HFFc6 (cell line): ENCODE measurements around the gene COX8A. TPM values are rescaled to one million over a fixed set of nuclear protein-coding genes. Genes with fewer than 3 reads are reported as not detected.

Source experiments
- DNase-seq: peaks from one replicate; pipeline ENCODE4 v3.0.0-alpha.2; 2018
- H3K27ac Mint-ChIP-seq: 2 replicates; pipeline ENCODE4 v1.8.0; 2020; ENCODE audit warnings: mild to moderate bottlenecking, mixed read lengths
- H3K27me3 Mint-ChIP-seq: 2 replicates; pipeline ENCODE4 v1.8.0; 2021; ENCODE audit warnings: mild to moderate bottlenecking, moderate library complexity, mixed read lengths; ENCODE audit not compliant: insufficient read depth
- H3K36me3 Mint-ChIP-seq: 2 replicates; pipeline ENCODE4 v1.8.0; 2021; ENCODE audit warnings: low read depth, mixed read lengths
- H3K4me1 Mint-ChIP-seq: 2 replicates; pipeline ENCODE4 v1.8.0; 2020; ENCODE audit warnings: low read depth, mixed read lengths
- H3K4me3 Mint-ChIP-seq: 2 replicates; pipeline ENCODE4 v1.8.0; 2020; ENCODE audit warnings: mild to moderate bottlenecking, moderate library complexity, mixed read lengths
- H3K9me3 Mint-ChIP-seq: 2 replicates; pipeline ENCODE4 v1.8.0; 2020; ENCODE audit warnings: mild to moderate bottlenecking, mixed read lengths
- total RNA-seq, 6 experiments: library from RNA; stranded (reverse); fragmentation: NEBNext Ultra II Directional; extraction: Animal tissue kit (Norgen Biotek cat#: 25700); gene quantifications; 2 replicates in 1 of 6; 3 replicates in 5 of 6; pipeline ENCODE4 v1.2.3, GENCODE V29; 2021
- TF ChIP-seq, protein P1 (sequence below): fragments of 200-600 bp; sonication (generic); IDR thresholded peaks from 2 replicates; pipeline ENCODE4 v1.5.0; 2021; ENCODE audit warnings: antibody characterized with exemption, mild to moderate bottlenecking

COX8A gene
- total RNA-seq, 6 experiments from 2014 or later = 422 to 571 (median 505) TPM

DNA sequence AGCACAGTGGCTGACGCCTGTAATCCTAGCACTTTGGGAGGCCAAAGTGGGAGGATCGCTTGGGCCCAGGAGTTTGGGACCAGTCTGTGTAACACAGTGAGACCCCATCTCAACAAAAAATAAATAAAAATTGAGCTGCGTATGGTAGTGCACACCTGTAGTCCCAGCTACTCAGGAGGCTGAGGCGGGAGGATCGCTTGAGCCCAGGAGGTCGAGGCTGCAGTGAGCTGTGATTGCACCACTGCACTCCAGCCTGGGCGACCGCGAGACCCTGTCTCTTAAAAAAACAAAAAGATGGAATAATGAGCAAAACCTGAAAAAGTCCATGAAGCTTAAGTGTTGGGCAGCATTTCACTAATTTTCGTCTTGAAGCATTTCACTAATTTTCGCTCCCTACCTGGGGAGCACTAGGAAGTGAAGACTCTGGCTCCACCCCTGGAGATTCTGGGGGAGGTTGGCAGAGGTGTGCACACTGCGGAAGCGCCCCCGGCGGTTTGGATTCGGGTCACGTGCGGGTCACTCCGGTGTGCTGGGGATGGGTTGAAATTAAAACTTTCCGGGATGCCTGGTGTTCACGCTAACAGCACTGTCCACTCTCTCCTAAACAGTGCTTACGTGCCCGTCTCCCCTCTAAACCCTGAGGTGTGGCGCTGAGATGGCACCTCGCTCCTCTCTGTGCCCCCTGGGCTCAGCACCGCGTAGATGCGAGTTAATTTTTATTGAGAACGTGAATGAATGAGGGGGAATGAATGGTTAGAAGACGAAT is 36.5 kb upstream of the COX8A start:
- Mint-ChIP-seq H3K4me3 (peak overlapping the region; percentile 88), H3K27me3 (no peaks in the 10 kb centered on the region; the same call in 1 of the 2 replicates), H3K27ac (peak overlapping the region; percentile 85), H3K36me3 (peaks cover 9% of the 10 kb centered on the region; the same call in 1 of the 2 replicates), H3K4me1 (peaks cover 32% of the 10 kb centered on the region), H3K9me3 (no peaks in the 10 kb centered on the region)
- TF ChIP-seq, protein P1, sequence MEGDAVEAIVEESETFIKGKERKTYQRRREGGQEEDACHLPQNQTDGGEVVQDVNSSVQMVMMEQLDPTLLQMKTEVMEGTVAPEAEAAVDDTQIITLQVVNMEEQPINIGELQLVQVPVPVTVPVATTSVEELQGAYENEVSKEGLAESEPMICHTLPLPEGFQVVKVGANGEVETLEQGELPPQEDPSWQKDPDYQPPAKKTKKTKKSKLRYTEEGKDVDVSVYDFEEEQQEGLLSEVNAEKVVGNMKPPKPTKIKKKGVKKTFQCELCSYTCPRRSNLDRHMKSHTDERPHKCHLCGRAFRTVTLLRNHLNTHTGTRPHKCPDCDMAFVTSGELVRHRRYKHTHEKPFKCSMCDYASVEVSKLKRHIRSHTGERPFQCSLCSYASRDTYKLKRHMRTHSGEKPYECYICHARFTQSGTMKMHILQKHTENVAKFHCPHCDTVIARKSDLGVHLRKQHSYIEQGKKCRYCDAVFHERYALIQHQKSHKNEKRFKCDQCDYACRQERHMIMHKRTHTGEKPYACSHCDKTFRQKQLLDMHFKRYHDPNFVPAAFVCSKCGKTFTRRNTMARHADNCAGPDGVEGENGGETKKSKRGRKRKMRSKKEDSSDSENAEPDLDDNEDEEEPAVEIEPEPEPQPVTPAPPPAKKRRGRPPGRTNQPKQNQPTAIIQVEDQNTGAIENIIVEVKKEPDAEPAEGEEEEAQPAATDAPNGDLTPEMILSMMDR = no peak
- no peak for DNase-seq

DNA sequence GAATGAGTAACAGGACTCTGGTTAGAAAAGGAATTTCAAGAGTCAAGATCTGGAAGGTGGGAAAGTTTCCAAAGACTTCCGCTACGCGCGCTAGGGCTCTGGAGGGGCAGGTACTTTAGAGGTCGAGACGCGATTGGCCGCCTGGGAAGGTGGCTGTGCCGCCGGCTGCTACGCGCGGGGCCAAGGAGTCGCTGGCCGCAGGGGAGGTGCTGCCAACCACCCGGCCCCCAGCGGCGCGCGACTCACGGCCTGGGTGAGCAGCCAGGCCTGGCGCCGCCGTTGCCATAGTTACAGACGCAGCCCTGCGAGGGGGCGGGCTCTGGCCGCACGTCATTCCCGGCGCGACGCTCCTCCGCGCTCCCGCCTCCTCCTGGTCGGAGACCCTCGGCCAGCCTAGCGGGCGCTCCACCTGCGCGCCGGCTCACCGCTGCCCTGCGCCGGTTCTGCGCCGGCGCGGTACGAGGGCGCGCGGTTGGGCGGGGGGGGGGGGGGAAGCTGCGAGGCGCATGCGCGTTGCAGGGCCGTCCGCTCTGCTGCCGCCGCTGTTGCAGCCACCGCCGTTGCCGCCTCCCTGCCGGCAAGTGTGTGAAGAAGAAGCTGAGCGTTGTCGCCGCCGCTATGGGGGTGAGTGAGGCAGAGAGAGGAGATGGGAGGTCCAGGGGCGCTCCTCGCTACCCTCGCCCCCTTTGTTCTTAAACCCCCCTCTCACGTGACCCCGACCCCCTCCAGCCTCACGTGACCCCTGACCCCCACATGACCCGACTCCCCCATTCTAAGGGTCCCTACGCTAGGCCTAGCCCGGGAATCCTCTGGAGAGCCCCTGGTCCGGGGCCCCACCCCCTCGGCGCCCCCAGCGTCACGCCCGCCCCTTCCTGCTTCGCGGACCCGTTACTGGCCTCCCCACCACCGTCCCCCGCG is 35.7 kb upstream of the COX8A start, which contains the start of gene NAA40:
Gene NAA40, plus strand, starts transcription at position 524 of the 918 bp plus-strand sequence. Its CDS starts 95 bp downstream, at position 619.
- H3K9me3 Mint-ChIP-seq = no peaks in the 10 kb centered on the region

DNA sequence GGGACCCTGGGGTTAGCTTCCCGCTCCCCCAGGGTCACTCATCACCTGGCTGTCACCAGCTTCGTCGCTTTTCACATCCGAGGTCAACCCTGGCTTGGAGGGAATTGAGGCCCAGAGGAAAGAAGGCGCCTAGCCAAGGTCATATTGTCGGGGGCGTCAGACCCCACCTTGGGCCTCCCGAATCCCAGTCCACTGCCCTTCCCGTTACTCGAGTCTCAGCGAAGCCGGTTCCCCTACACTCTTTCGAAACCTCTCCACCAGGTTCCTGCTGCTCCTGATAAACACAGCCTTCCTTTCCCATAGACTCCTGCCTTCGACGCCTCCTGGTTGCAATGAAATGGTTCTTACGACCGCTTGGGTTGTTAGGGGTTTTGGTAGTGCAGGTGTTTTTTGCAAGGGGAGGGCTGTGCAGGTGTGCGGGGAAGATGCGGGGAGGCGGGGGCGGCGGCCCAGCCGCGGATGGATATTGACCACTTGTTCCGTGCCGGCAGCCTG is 35.0 kb upstream of the COX8A start:
- Mint-ChIP-seq H3K27me3 (peaks cover under 1% of the 10 kb centered on the region), H3K4me3 (peak overlapping the region; percentile 90), H3K4me1 (peaks cover 40% of the 10 kb centered on the region), H3K9me3 (no peaks in the 10 kb centered on the region), H3K36me3 (peaks cover 9% of the 10 kb centered on the region; the same call in 1 of the 2 replicates), H3K27ac (peak overlapping the region; percentile 74)
- DNase-seq = no peak
- TF ChIP-seq, protein P1 = no peak

More for the DNA sequence above, 35.7 kb upstream of the COX8A start, which contains the start of gene NAA40:
- H3K27ac Mint-ChIP-seq = peak within 1 kb of the TSS; percentile 85
- peaks cover 33% of the 10 kb centered on the region for H3K4me1 Mint-ChIP-seq
- TF ChIP-seq, protein P1 = peak; percentile 9; the same call in 1 of the 2 replicates
- H3K4me3 Mint-ChIP-seq = peak within 1 kb of the TSS; percentile 90
- DNase-seq = peak; percentile 94
- no peaks in the 10 kb centered on the region; the same call in 1 of the 2 replicates for H3K27me3 Mint-ChIP-seq
- peaks cover 9% of the 10 kb centered on the region; the same call in 1 of the 2 replicates for H3K36me3 Mint-ChIP-seq

DNA sequence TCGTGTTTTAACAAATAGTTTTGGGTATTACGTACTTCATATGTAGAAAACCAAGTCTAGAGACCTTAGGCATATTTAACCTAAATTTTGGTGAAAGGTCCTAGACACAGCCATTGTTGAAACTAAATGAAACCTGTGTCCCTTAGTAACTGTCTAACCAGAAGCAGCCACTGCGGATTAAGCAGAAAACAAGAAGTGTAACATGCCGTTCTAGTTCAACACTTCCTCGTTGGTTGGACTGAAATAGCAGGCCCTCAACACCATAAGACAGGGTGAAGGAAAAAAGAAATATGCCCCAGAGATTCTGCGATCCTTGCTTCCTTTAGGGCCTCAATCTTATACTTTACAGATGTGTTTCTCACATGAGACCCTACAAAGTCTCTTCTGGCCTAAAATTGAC is 33.6 kb upstream of the COX8A start:
- Mint-ChIP-seq H3K4me1 (peaks cover 53% of the 10 kb centered on the region), H3K4me3 (peak overlapping the region; percentile 49), H3K27ac (no peak overlapping the region), H3K27me3 (peaks cover 2% of the 10 kb centered on the region), H3K9me3 (no peaks in the 10 kb centered on the region), H3K36me3 (peaks cover 9% of the 10 kb centered on the region; the same call in 1 of the 2 replicates)
- TF ChIP-seq, protein P1 = no peak
- no peak for DNase-seq

DNA sequence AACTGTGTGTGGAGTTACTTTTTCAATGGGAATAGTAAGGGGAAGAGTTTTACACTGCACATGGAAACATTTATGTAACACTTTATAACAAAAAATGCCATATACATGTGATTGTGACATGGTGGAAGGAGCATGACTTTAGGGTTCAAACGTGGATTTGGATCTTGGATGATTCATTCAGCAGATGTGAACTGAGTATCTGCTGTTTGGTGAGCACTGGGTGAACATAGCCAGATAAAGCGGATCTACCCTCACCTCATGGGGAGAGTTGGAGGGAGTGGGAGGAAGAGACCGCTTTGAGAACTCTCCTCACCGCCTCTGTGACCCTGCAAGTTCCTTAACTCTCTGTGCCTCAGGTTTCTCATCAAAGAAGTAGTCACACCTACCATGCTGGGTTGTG is 32.5 kb upstream of the COX8A start:
- Mint-ChIP-seq H3K27me3 (peaks cover 2% of the 10 kb centered on the region), H3K4me3 (no peak overlapping the region), H3K36me3 (peaks cover 9% of the 10 kb centered on the region; the same call in 1 of the 2 replicates), H3K9me3 (no peaks in the 10 kb centered on the region), H3K27ac (no peak overlapping the region), H3K4me1 (peaks cover 54% of the 10 kb centered on the region)
- TF ChIP-seq, protein P1 = no peak
- DNase-seq = no peak
